ENCODE data around the gene FIGNL1.

- TF ChIP-seq POLR2A (IDR thresholded peaks at IDR 0.05) (no peak), POLR2AphosphoS5 (IDR thresholded peaks at IDR 0.05) (no peak), CTCF (IDR thresholded peaks at IDR 0.05) (peak; percentile 61 to 83 (median 75))
These were observed 32.0 kb downstream of the FIGNL1 start for GRCh38 chr7:50418086-50418515.

Measured in upper lobe of left lung (tissue), 4 donors.